Measurements from ENCODE around the gene CHRNG.
"Not testable (repeated sequence)": the region's sequence is repeated elsewhere in the genome, so short reads cannot be mapped to it uniquely, and the experiment has no call there.

The CHRNG gene

GRCh38 chr2:232529806-232530547, 9.5 kb upstream of the CHRNG start:
- DNase-seq = no peak

- no peak for DNase-seq
These were observed 8.7 kb upstream of the CHRNG start for GRCh38 chr2:232530626-232531260.

GRCh38 chr2:232532419-232532818, 7.1 kb upstream of the CHRNG start:
- DNase-seq = no peak

- DNase-seq = not testable (repeated sequence)
These were observed 6.7 kb upstream of the CHRNG start for GRCh38 chr2:232532821-232533220.

- no peak for DNase-seq
These were observed 5.4 kb upstream of the CHRNG start for GRCh38 chr2:232533944-232534710.

- no peak for DNase-seq
These were observed 4.4 kb upstream of the CHRNG start for GRCh38 chr2:232534940-232535651.

GRCh38 chr2:232535761-232536530, 3.5 kb upstream of the CHRNG start:
- DNase-seq = no peak

- no peak for DNase-seq
These were observed 2.4 kb upstream of the CHRNG start for GRCh38 chr2:232537079-232537478.

- DNase-seq = no peak
These were observed 2.0 kb upstream of the CHRNG start for GRCh38 chr2:232537499-232537898.

- no peak for DNase-seq
These were observed 821 bp upstream of the CHRNG start for GRCh38 chr2:232538671-232539070.

- no peak for DNase-seq
These were observed 1.0 kb downstream of the CHRNG start for GRCh38 chr2:232540441-232541041.

- no peak for DNase-seq
These were observed 1.9 kb downstream of the CHRNG start for GRCh38 chr2:232541195-232541960.

- DNase-seq = no peak
These were observed 2.6 kb downstream of the CHRNG start for GRCh38 chr2:232541961-232542714.

GRCh38 chr2:232542715-232543467, 3.4 kb downstream of the CHRNG start:
- no peak for DNase-seq

- no peak for DNase-seq
These were observed 4.0 kb downstream of the CHRNG start for GRCh38 chr2:232543491-232543890.

GRCh38 chr2:232543928-232544631, 4.6 kb downstream of the CHRNG start:
- DNase-seq = no peak

GRCh38 chr2:232544674-232545073, 5.2 kb downstream of the CHRNG start:
- DNase-seq = no peak

- DNase-seq = no peak
These were observed 6.3 kb downstream of the CHRNG start for GRCh38 chr2:232545511-232546375.

All from NCI-H2029 treated with DMSO at 0.1 percent for 48 hours (cell line).